GM18519 (cell line): ENCODE results near the gene PRUNE1.

Experiments used
- ATAC-seq: cut with Tn5 transposase; IDR thresholded peaks from one replicate; pipeline ENCODE4 v1.9.1; 2021; ENCODE audit warnings: mild to moderate bottlenecking, moderate library complexity; ENCODE audit not compliant: unreplicated experiment, low FRiP score

The PRUNE1 gene

DNA sequence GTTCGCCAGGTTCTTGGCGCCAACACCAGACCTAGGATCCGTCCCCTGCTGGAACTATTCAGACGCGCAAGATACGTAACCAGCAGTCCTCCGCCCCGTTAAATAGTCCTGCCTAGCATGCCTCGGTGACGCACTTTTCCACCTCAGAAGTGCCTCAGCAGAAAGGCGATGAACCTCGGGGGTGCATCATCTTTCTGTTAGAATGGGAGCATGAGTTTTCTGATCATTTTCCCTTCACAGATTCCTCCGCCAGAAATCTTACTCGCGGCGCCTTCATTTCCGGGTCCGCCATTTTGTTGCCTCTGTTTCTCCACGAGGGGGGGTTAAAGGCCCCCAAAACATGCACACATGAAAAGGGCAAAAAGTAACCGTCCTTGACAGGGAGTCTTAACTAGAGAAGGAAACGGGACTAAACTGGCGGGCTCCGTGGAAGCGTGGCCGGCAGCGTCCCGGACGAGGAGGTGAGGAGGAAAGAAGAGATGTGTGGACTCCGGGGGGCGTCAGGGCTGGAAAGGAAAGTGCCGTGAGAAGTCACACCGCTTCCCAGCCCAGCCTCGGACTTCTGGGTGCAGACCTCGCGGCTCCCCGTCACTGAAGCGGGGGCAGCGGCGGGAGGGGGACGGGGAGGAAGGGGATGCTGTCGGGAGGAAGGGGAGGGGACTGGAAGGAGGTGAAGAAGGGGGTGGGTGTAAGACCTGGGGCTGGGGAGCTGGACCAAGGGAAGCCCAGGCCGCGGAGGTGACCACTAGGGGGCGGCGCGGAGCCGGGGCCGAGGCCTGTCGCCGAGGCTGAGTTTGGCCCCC lies 62.4 kb downstream of the PRUNE1 start, which contains the start of gene GABPB2:
Gene GABPB2 (plus strand): TSS at position 288 of the 803 bp plus-strand sequence. CDS start 17,429 bp downstream, outside the sequence.
- ATAC-seq: no peak

- no peak for ATAC-seq
Observed at GRCh38 chr1:151072224-151072623, 64.0 kb downstream of the PRUNE1 start.
